22Rv1 (cell line): ENCODE measurements around the gene VRK3.

Experiments used
- ZFX ChIP-seq: fragments of 450-650 bp; IDR thresholded peaks from 2 replicates; pipeline ENCODE4 v1.6.1; 2017; ENCODE audit warnings: antibody characterized with exemption, borderline replicate concordance
- TF ChIP-seq, protein P1 (sequence below): fragments of 450-650 bp; IDR thresholded peaks from 2 replicates; pipeline ENCODE4 v1.5.1; 2017; ENCODE audit warnings: mild to moderate bottlenecking

DNA sequence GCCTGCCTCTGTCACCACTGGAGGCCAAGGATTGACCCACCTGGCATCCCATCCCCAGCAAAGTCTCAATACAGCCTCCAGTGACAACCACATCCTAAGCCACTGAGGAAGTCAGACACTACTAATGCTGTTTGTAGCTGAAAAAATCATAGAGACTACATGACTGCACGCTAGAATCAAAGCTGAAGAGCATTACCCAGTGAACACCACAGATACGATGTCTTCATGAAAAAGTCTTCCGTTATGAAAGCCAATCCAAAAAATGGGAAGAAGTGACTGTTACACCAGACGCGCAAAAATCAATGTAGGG, 84.7 kb downstream of the VRK3 start:
- TF ChIP-seq, protein P1, sequence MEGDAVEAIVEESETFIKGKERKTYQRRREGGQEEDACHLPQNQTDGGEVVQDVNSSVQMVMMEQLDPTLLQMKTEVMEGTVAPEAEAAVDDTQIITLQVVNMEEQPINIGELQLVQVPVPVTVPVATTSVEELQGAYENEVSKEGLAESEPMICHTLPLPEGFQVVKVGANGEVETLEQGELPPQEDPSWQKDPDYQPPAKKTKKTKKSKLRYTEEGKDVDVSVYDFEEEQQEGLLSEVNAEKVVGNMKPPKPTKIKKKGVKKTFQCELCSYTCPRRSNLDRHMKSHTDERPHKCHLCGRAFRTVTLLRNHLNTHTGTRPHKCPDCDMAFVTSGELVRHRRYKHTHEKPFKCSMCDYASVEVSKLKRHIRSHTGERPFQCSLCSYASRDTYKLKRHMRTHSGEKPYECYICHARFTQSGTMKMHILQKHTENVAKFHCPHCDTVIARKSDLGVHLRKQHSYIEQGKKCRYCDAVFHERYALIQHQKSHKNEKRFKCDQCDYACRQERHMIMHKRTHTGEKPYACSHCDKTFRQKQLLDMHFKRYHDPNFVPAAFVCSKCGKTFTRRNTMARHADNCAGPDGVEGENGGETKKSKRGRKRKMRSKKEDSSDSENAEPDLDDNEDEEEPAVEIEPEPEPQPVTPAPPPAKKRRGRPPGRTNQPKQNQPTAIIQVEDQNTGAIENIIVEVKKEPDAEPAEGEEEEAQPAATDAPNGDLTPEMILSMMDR: no peak
- no peak for TF ChIP-seq ZFX
